Calu3 (cell line): Measurements from ENCODE around the gene SMIM20. TPM values are rescaled to one million over a fixed set of nuclear protein-coding genes. Genes with fewer than 3 reads are reported as not detected.

Source experiments
- BruUV-seq: library from RNA; stranded (reverse); fragments of 400-500 nt; replicated peaks from 2 replicates; lab custom pipeline; 2021; lab: Mats Ljungman, UMichigan
- CTCF ChIA-PET: fragments of 300-600 bp; sonication (Branson Sonifier 250); formaldehyde crosslinking; loops from one replicate; lab custom pipeline; 2022; ENCODE audit warnings: antibody characterized with exemption; lab: Charles Lee
- DNase-seq: peaks from one replicate; pipeline ENCODE4 v3.0.0; 2022
- H3K27ac Mint-ChIP-seq: one replicate; pipeline ENCODE4 v1.8.0; 2022; ENCODE audit warnings: mixed read lengths; ENCODE audit not compliant: unreplicated experiment
- H3K27me3 Mint-ChIP-seq: one replicate; pipeline ENCODE4 v1.8.0; 2022; ENCODE audit warnings: mixed read lengths; ENCODE audit not compliant: unreplicated experiment
- H3K36me3 Mint-ChIP-seq: one replicate; pipeline ENCODE4 v1.8.0; 2022; ENCODE audit warnings: mild to moderate bottlenecking, moderate library complexity, mixed read lengths; ENCODE audit not compliant: insufficient read depth, unreplicated experiment
- H3K4me1 Mint-ChIP-seq: one replicate; pipeline ENCODE4 v1.8.0; 2022; ENCODE audit warnings: mild to moderate bottlenecking, low read depth, mixed read lengths; ENCODE audit not compliant: unreplicated experiment
- H3K4me3 Mint-ChIP-seq: one replicate; pipeline ENCODE4 v1.8.0; 2022; ENCODE audit warnings: mild to moderate bottlenecking, low read depth, moderate library complexity, mixed read lengths; ENCODE audit not compliant: unreplicated experiment
- H3K9me3 Mint-ChIP-seq: one replicate; pipeline ENCODE4 v1.8.0; 2022; ENCODE audit warnings: low read depth, mixed read lengths; ENCODE audit not compliant: unreplicated experiment
- CTCF ChIP-seq: fragments of 200-600 bp; IDR thresholded peaks from one replicate; pipeline ENCODE4 v1.8.0; 2022; ENCODE audit warnings: antibody characterized with exemption; ENCODE audit not compliant: unreplicated experiment
- intact Hi-C: fragments of 100-400 bp; cut with micrococcal nuclease; formaldehyde crosslinking; loops from one replicate; pipeline ENCODE4 v1.10.0; 2022; ENCODE audit not compliant: unreplicated experiment
- total RNA-seq: library from RNA; stranded (reverse); gene quantifications from 2 replicates; pipeline ENCODE4 v1.2.3, GENCODE V29; 2022

SMIM20 gene
- total RNA-seq, 1 experiment from 2014 or later: 21.0 TPM

GRCh38 chr4:25953740-25954139, 39.7 kb downstream of the SMIM20 start:
- intact Hi-C loops: no loop called here
- DNase-seq: no peak
- peaks cover 95% of the 10 kb centered on the region for H3K27me3 Mint-ChIP-seq
- H3K9me3 Mint-ChIP-seq: no peaks in the 10 kb centered on the region
- H3K4me3 Mint-ChIP-seq: no peak overlapping the region
- CTCF ChIA-PET: interaction anchor here (0.9 to 1.3 kb wide), 2 partner anchors 12 to 17 kb away, joined by 3 to 5 read pairs; no protein-coding TSS in a partner anchor
- peaks cover 7% of the 10 kb centered on the region for H3K4me1 Mint-ChIP-seq
- no peak for TF ChIP-seq CTCF
- no peak overlapping the region for H3K27ac Mint-ChIP-seq
- no peaks in the 10 kb centered on the region for H3K36me3 Mint-ChIP-seq
- BruUV-seq: no TSS peak

GRCh38 chr4:25954293-25954904, 40.4 kb downstream of the SMIM20 start:
- peaks cover under 1% of the 10 kb centered on the region for H3K4me1 Mint-ChIP-seq
- BruUV-seq: no TSS peak

GRCh38 chr4:25955705-25956104, 41.7 kb downstream of the SMIM20 start:
- intact Hi-C loops: no loop called here
- Mint-ChIP-seq H3K27me3 (peaks cover 75% of the 10 kb centered on the region), H3K4me3 (no peak overlapping the region), H3K4me1 (no peaks in the 10 kb centered on the region), H3K27ac (no peak overlapping the region), H3K36me3 (no peaks in the 10 kb centered on the region), H3K9me3 (no peaks in the 10 kb centered on the region)
- DNase-seq: no peak
- BruUV-seq: no TSS peak
- CTCF ChIA-PET: interaction anchor here (1.4 kb wide), 1 partner anchor 14 kb away, joined by 5 read pairs; no protein-coding TSS in a partner anchor
- TF ChIP-seq CTCF: no peak

More at GRCh38 chr4:25954293-25954904, 40.4 kb downstream of the SMIM20 start:
- Mint-ChIP-seq H3K27me3 (peaks cover 88% of the 10 kb centered on the region), H3K4me3 (no peak overlapping the region), H3K27ac (no peak overlapping the region), H3K9me3 (no peaks in the 10 kb centered on the region), H3K36me3 (no peaks in the 10 kb centered on the region)
- CTCF ChIA-PET: interaction anchor here (0.9 to 1.4 kb wide), 3 partner anchors 12 to 16 kb away, joined by 3 to 5 read pairs (median 5); no protein-coding TSS in a partner anchor
- no peak for DNase-seq
- TF ChIP-seq CTCF: no peak
- intact Hi-C loops: no loop called here

- Mint-ChIP-seq H3K4me1 (no peaks in the 10 kb centered on the region), H3K4me3 (no peak overlapping the region), H3K27ac (no peak overlapping the region), H3K9me3 (no peaks in the 10 kb centered on the region), H3K36me3 (no peaks in the 10 kb centered on the region), H3K27me3 (peaks cover 70% of the 10 kb centered on the region)
- intact Hi-C loops: no loop called here
- TF ChIP-seq CTCF: no peak
- BruUV-seq: no TSS peak
- CTCF ChIA-PET: no interaction called here
- DNase-seq: no peak
Measured at GRCh38 chr4:25956260-25956659, 42.2 kb downstream of the SMIM20 start.
